H1 (cell line): ENCODE results near the gene ANO2. TPM values are rescaled to one million over a fixed set of nuclear protein-coding genes. Genes with fewer than 3 reads are reported as not detected.

Experiments
- CTCF ChIA-PET: fragments of 300-600 bp; sonication (Branson Sonifier 250); formaldehyde crosslinking; loops from one replicate; lab custom pipeline; 2021; ENCODE audit not compliant: partially characterized antibody; lab: Charles Lee
- POLR2A ChIA-PET: fragments of 300-600 bp; sonication (Branson Sonifier 250); formaldehyde crosslinking; loops from one replicate; lab custom pipeline; 2021; ENCODE audit warnings: inconsistent platforms; ENCODE audit not compliant: partially characterized antibody; lab: Charles Lee
- DNase-seq, 2 experiments: peaks; one replicate each; pipeline versions ENCODE4 v3.0.0 to v3.0.0-alpha.2; 2010 to 2022; ENCODE audit warnings: low spot score in 2 of 2, low read depth in 1 of 2, mixed read lengths in 1 of 2
- FAIRE-seq: peaks from 2 replicates; lab custom pipeline; 2011; peaks lifted over from hg19 to GRCh38; lab: Jason Lieb, UNC
- H2AFZ ChIP-seq: 2 replicates; pipeline ENCODE4 v1.8.1; 2012; ENCODE audit warnings: low read length, inconsistent platforms
- H2AK5ac ChIP-seq: 2 replicates; pipeline ENCODE4 v1.6.1; 2013; ENCODE audit warnings: low read depth, low read length
- H2BK120ac ChIP-seq: replicated peaks from 2 replicates; pipeline ENCODE3; 2013; ENCODE audit warnings: low read depth, low read length, inconsistent platforms
- H2BK12ac ChIP-seq: 2 replicates; pipeline ENCODE4 v1.6.1; 2013; ENCODE audit warnings: low read depth, low read length
- H2BK15ac ChIP-seq: 2 replicates; pipeline ENCODE4 v1.6.1; 2013; ENCODE audit warnings: low read length
- H2BK20ac ChIP-seq: 2 replicates; pipeline ENCODE4 v1.6.1; 2013; ENCODE audit warnings: low read length
- H2BK5ac ChIP-seq: 2 replicates; pipeline ENCODE4 v1.6.1; 2013; ENCODE audit warnings: low read depth, low read length
- H3K14ac ChIP-seq: 2 replicates; pipeline ENCODE4 v1.6.1; 2013; ENCODE audit warnings: inconsistent platforms; ENCODE audit not compliant: insufficient read length
- H3K18ac ChIP-seq: 2 replicates; pipeline ENCODE4 v1.6.1; 2013; ENCODE audit warnings: low read length; ENCODE audit errors: extremely low read depth
- H3K23ac ChIP-seq: 2 replicates; pipeline ENCODE4 v1.6.1; 2013; ENCODE audit warnings: inconsistent platforms; ENCODE audit not compliant: insufficient read length
- H3K23me2 ChIP-seq: 2 replicates; pipeline ENCODE4 v1.6.1; 2013; ENCODE audit warnings: low read depth, low read length
- H3K27ac ChIP-seq: 2 replicates; pipeline ENCODE4 v1.6.1; 2011; ENCODE audit warnings: low read depth, low read length, inconsistent platforms
- H3K27me3 ChIP-seq, 4 experiments: replicated peaks in 1 of 4; 1 replicate in 1 of 4; 2 replicates in 3 of 4; pipeline versions ENCODE4 v1.6.1 to v1.8.1; 2011 to 2013; ENCODE audit warnings: low read length in 3 of 4, mild to moderate bottlenecking in 3 of 4, inconsistent platforms in 2 of 4, mixed read lengths in 2 of 4, moderate library complexity in 1 of 4; ENCODE audit not compliant: control insufficient read depth in 3 of 4, insufficient read depth in 3 of 4; ENCODE audit errors: extremely low read depth in 1 of 4
- H3K36me3 ChIP-seq, 4 experiments: 2 replicates each; pipeline versions ENCODE4 v1.6.1 to v1.8.1; 2011 to 2013; ENCODE audit warnings: mild to moderate bottlenecking in 4 of 4, low read length in 3 of 4, moderate library complexity in 2 of 4, control low read depth in 1 of 4, inconsistent platforms in 1 of 4; ENCODE audit not compliant: insufficient read depth in 4 of 4, control insufficient read depth in 2 of 4
- H3K4ac ChIP-seq: replicated peaks from 2 replicates; pipeline ENCODE3; 2013; ENCODE audit warnings: low read length, low read depth, mixed read lengths, inconsistent platforms; ENCODE audit not compliant: insufficient read length
- H3K4me1 ChIP-seq, 4 experiments: replicated peaks in 1 of 4; 1 replicate in 1 of 4; 2 replicates in 3 of 4; pipeline versions ENCODE4 v1.6.1 to v1.8.1; 2011 to 2013; ENCODE audit warnings: low read length in 3 of 4, inconsistent platforms in 2 of 4, mixed read lengths in 1 of 4; ENCODE audit not compliant: insufficient read depth in 4 of 4, control insufficient read depth in 3 of 4
- H3K4me2 ChIP-seq, 2 experiments: 2 replicates each; pipeline versions ENCODE4 v1.6.1 to v1.8.1; 2011 to 2013; ENCODE audit warnings: low read depth in 2 of 2, low read length in 2 of 2, control low read depth in 1 of 2, inconsistent platforms in 1 of 2, mild to moderate bottlenecking in 1 of 2; ENCODE audit not compliant: insufficient read depth in 1 of 2
- H3K4me3 ChIP-seq, 4 experiments: fragments of 200-600, 300-600 bp in 1 of 4; sonication (generic), shearing (Covaris generic), sonication (Bioruptor Twin) in 1 of 4; 2 replicates each; pipeline versions ENCODE4 v1.5.1 to v1.8.1; 2011 to 2016; ENCODE audit warnings: low read length in 4 of 4, low read depth in 3 of 4, control low read depth in 2 of 4, inconsistent platforms in 2 of 4, mild to moderate bottlenecking in 2 of 4, mixed read lengths in 1 of 4, moderate library complexity in 1 of 4; ENCODE audit not compliant: insufficient read depth in 2 of 4; ENCODE audit errors: extremely low read depth in 1 of 4
- H3K56ac ChIP-seq: replicated peaks from 2 replicates; pipeline ENCODE3; 2013; ENCODE audit warnings: low read depth, mild to moderate bottlenecking, mixed read lengths, low read length, inconsistent platforms; ENCODE audit not compliant: insufficient read length
- H3K79me1 ChIP-seq: 2 replicates; pipeline ENCODE4 v1.6.1; 2013; ENCODE audit warnings: low read depth, low read length, control low read depth
- H3K79me2 ChIP-seq, 2 experiments: 2 replicates each; pipeline versions ENCODE4 v1.6.1 to v1.8.1; 2012 to 2013; ENCODE audit warnings: low read length in 2 of 2, mild to moderate bottlenecking in 2 of 2, inconsistent platforms in 1 of 2; ENCODE audit not compliant: insufficient read depth in 2 of 2, control insufficient read depth in 1 of 2
- H3K9ac ChIP-seq, 4 experiments: replicated peaks in 1 of 4; 1 replicate in 1 of 4; 2 replicates in 3 of 4; pipeline versions ENCODE4 v1.6.1 to v1.8.1; 2011 to 2013; ENCODE audit warnings: low read depth in 3 of 4, low read length in 3 of 4, control low read depth in 2 of 4, mild to moderate bottlenecking in 2 of 4, moderate library complexity in 2 of 4, inconsistent platforms in 1 of 4; ENCODE audit errors: extremely low read depth in 1 of 4
- H3K9me3 ChIP-seq, 2 experiments: 2 replicates each; pipeline versions ENCODE4 v1.6.1 to v1.8.1; 2012 to 2013; ENCODE audit warnings: mild to moderate bottlenecking in 2 of 2, moderate library complexity in 2 of 2, control low read depth in 1 of 2, inconsistent platforms in 1 of 2, low read depth in 1 of 2, low read length in 1 of 2, mixed read lengths in 1 of 2; ENCODE audit not compliant: insufficient read depth in 2 of 2
- H4K20me1 ChIP-seq, 2 experiments: replicated peaks in 1 of 2; 2 replicates each; pipeline versions ENCODE3 to v1.8.1; 2011 to 2013; ENCODE audit warnings: inconsistent platforms in 2 of 2, low read length in 2 of 2, mild to moderate bottlenecking in 1 of 2; ENCODE audit not compliant: insufficient read depth in 2 of 2, control insufficient read depth in 1 of 2
- H4K5ac ChIP-seq: 2 replicates; pipeline ENCODE4 v1.6.1; 2013; ENCODE audit warnings: low read length, low read depth, mixed read lengths, inconsistent platforms; ENCODE audit not compliant: insufficient read length
- H4K8ac ChIP-seq: 2 replicates; pipeline ENCODE4 v1.8.0; 2013; ENCODE audit warnings: mild to moderate bottlenecking, moderate library complexity, low read length, inconsistent platforms; ENCODE audit not compliant: insufficient read depth; ENCODE audit errors: extremely low read depth
- H4K91ac ChIP-seq: replicated peaks from 2 replicates; pipeline ENCODE3; 2013; ENCODE audit warnings: low read length, mixed read lengths, inconsistent platforms; ENCODE audit not compliant: insufficient read length
- ATF3 ChIP-seq: IDR thresholded peaks from 2 replicates; pipeline ENCODE4 v1.6.1; 2011; ENCODE audit warnings: low read depth, mild to moderate bottlenecking, low read length; ENCODE audit not compliant: insufficient read depth
- CBX8 ChIP-seq: fragments of 300-800, 300-1000 bp; sonication (generic); IDR thresholded peaks from 2 replicates; pipeline ENCODE4 v1.7.1; 2016; ENCODE audit warnings: low read depth, low read length, borderline replicate concordance
- CREB1 ChIP-seq: IDR thresholded peaks from 2 replicates; pipeline ENCODE4 v1.6.1; 2012; ENCODE audit warnings: inconsistent platforms
- KDM1A ChIP-seq: fragments of 200-600, 300-600 bp; sonication (generic); IDR thresholded peaks from 2 replicates; pipeline ENCODE4 v1.7.1; 2016; ENCODE audit warnings: mild to moderate bottlenecking, low read length, borderline replicate concordance
- PHF8 ChIP-seq: fragments of 200-600 bp; sonication (generic); conservative IDR thresholded peaks from 2 replicates; pipeline ENCODE4 v1.7.1; 2012; ENCODE audit warnings: low read depth, mild to moderate bottlenecking, inconsistent platforms, low read length, moderate library complexity
- POLR2A ChIP-seq, 2 experiments: IDR thresholded peaks; 1 replicate in 1 of 2; 2 replicates in 1 of 2; pipeline ENCODE4 v1.6.1; 2011; ENCODE audit warnings: low read depth in 2 of 2, low read length in 2 of 2, mild to moderate bottlenecking in 2 of 2; ENCODE audit errors: control extremely low read depth in 1 of 2
- RAD21 ChIP-seq, 2 experiments: IDR thresholded peaks in 1 of 2; conservative IDR thresholded peaks in 1 of 2; 2 replicates each; pipeline ENCODE4 v1.6.1; 2011; ENCODE audit warnings: low read depth in 2 of 2, low read length in 2 of 2, improper control_type of control experiment in 1 of 2, inconsistent platforms in 1 of 2, mild to moderate bottlenecking in 1 of 2, moderate library complexity in 1 of 2
- SP2 ChIP-seq: IDR thresholded peaks from 2 replicates; pipeline ENCODE4 v1.6.1; 2012; ENCODE audit warnings: mild to moderate bottlenecking, low read length, inconsistent platforms
- TBP ChIP-seq: IDR thresholded peaks from 2 replicates; pipeline ENCODE4 v1.6.1; 2011; ENCODE audit warnings: low read depth, low read length, improper control_type of control experiment
- TCF12 ChIP-seq: IDR thresholded peaks from 2 replicates; pipeline ENCODE4 v1.6.1; 2011; ENCODE audit warnings: low read depth, mild to moderate bottlenecking, low read length
- USF2 ChIP-seq: IDR thresholded peaks from 2 replicates; pipeline ENCODE4 v1.6.1; 2011; ENCODE audit warnings: low read length, improper control_type of control experiment
- WGBS, 2 experiments: shearing (Covaris generic) in 1 of 2; methylation state at CpG; one replicate each; pipeline versions ENCODE4 v1.1.6 to v1.1.7; 2013 to 2015; ENCODE audit warnings: low lambda C conversion rate in 2 of 2, mixed read lengths in 2 of 2, inconsistent platforms in 1 of 2, low coverage in 1 of 2, missing lambda C conversion rate in 1 of 2; ENCODE audit not compliant: insufficient replicate concordance in 2 of 2, insufficient coverage in 1 of 2, insufficient read length in 1 of 2; ENCODE audit errors: extremely low coverage in 1 of 2, missing lambda C conversion rate in 1 of 2; 5-methylcytosine and 5-hydroxymethylcytosine counted together
- polyA plus RNA-seq, 7 experiments: library from polyadenylated mRNA; depleted of rRNA in 3 of 7; stranded (reverse) in 5 of 7; unstranded in 2 of 7; fragments of >200 nt in 5 of 7; fragments of 200-250 nt in 2 of 7; gene quantifications; 1 replicate in 5 of 7; 2 replicates in 1 of 7; 4 replicates in 1 of 7; pipeline versions ENCODE4 v1.2.1 to v1.2.3, GENCODE V29; 2011 to 2013; ENCODE audit warnings: missing spikeins in 2 of 7, mixed read lengths in 2 of 7
- total RNA-seq: library from RNA; stranded (reverse); fragmentation: NEBNext Ultra II Directional; extraction: Animal tissue kit (Norgen Biotek cat#: 25700); gene quantifications from 2 replicates; pipeline ENCODE4 v1.2.1, GENCODE V29; 2021

Gene ANO2
- total and polyA plus RNA-seq, 2 of the 8 experiments (the other 6 are each of a cell fraction or from before 2014, with no cell fraction given), result 1.9 to 5.5 TPM

GRCh38 chr12:5870183-5870582 lies 74.9 kb downstream of the ANO2 start:
- 92% methylated on average over 3 of the region's 3 CpGs; no CpG with 5 or more reads in 1 of the 2 experiments for WGBS, 2 experiments
- Histone ChIP-seq H3K9me3 (no peaks in the 10 kb centered on the region), H3K9ac (no peak overlapping the region), H3K79me2 (no peaks in the 10 kb centered on the region; a peak in 1 of 4 replicates), H2BK12ac (no peak overlapping the region), H3K23ac (no peak overlapping the region), H2BK120ac (no peak overlapping the region), H2AFZ (no peak overlapping the region), H3K4ac (no peak overlapping the region), H4K8ac (no peak overlapping the region), H2AK5ac (no peak overlapping the region), H3K27me3 (no peaks in the 10 kb centered on the region), H3K56ac (no peak overlapping the region), H3K79me1 (no peaks in the 10 kb centered on the region), H3K27ac (no peak overlapping the region), H3K4me3 (no peak overlapping the region), H2BK5ac (no peak overlapping the region), H3K23me2 (peaks cover 3% of the 10 kb centered on the region; the same call in 1 of the 2 replicates), H3K4me1 (peaks cover 0 to 15% (median 4%) of the 10 kb centered on the region in 4 experiments; a peak in 5 of 7 replicates), H3K4me2 (no peak overlapping the region), H4K5ac (no peak overlapping the region), H4K20me1 (no peaks in the 10 kb centered on the region), H2BK20ac (no peak overlapping the region), H3K18ac (no peak overlapping the region), H2BK15ac (no peak overlapping the region), H3K14ac (no peak overlapping the region), H3K36me3 (no peaks in the 10 kb centered on the region), H4K91ac (no peak overlapping the region)
- FAIRE-seq (no peak), DNase-seq (no peak)
- TF ChIP-seq CREB1 (no peak), POLR2A (IDR thresholded peaks at IDR 0.05; ENCODE audit: control extremely low read depth in 1 of 2, low read depth in 2 of 2, low read length in 2 of 2) (no peak), PHF8 (no peak), KDM1A (no peak), USF2 (no peak), TBP (no peak), CBX8 (no peak), TCF12 (no peak), ATF3 (no peak), RAD21 (IDR thresholded peaks at IDR 0.05 in 1 of 2, conservative IDR thresholded peaks at IDR 0.05 in 1 of 2; ENCODE audit: low read depth in 2 of 2, low read length in 2 of 2) (no peak), SP2 (no peak)
- CTCF ChIA-PET, result interaction anchor here (1.3 to 1.7 kb wide), 2 partner anchors 34 to 125 kb away, joined by 3 to 4 read pairs; no protein-coding TSS in a partner anchor
- POLR2A ChIA-PET, result interaction anchor here (1.6 kb wide), 1 partner anchor 10 kb away, joined by 3 read pairs; no protein-coding TSS in a partner anchor
